OCI-LY7 (cell line): ENCODE data around the gene NBPF19.
"Not testable (repeated sequence)": the region's sequence is repeated elsewhere in the genome, so short reads cannot be mapped to it uniquely, and the experiment has no call there.

Experiments
- EZH2phosphoT487 ChIP-seq: fragments of 200-600 bp; sonication (generic); IDR thresholded peaks from 2 replicates; pipeline ENCODE4 v1.6.1; 2018; ENCODE audit warnings: low read depth, borderline replicate concordance, mild to moderate bottlenecking, mixed run types, antibody characterized with exemption, low read length, moderate library complexity, mixed read lengths
- TF ChIP-seq, protein P1 (sequence below): fragments of 200-600 bp; sonication (generic); conservative IDR thresholded peaks from 2 replicates; pipeline ENCODE4 v1.5.1; 2014; ENCODE audit warnings: mild to moderate bottlenecking, antibody characterized with exemption, low read length, moderate library complexity, mixed read lengths

DNA sequence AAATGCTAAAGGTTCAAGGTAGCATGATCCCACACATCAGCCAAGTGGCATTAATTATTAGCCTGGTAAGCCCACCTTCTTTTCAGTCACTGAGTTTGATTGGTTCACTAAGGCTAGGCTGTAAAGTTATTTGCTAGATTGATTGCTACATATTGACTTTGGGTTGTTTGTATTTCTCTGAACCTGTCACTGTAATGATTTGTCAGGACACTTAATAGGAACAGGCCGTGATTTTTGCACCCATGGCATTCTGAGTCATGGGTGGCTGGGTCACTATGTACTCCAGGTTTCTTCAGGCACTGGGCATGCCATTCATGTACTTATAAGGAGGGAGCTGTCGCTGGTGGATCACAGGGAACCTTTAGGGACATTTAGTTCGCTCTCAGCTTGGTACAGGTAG is 46.5 kb upstream of the NBPF19 start:
- TF ChIP-seq, protein P1, sequence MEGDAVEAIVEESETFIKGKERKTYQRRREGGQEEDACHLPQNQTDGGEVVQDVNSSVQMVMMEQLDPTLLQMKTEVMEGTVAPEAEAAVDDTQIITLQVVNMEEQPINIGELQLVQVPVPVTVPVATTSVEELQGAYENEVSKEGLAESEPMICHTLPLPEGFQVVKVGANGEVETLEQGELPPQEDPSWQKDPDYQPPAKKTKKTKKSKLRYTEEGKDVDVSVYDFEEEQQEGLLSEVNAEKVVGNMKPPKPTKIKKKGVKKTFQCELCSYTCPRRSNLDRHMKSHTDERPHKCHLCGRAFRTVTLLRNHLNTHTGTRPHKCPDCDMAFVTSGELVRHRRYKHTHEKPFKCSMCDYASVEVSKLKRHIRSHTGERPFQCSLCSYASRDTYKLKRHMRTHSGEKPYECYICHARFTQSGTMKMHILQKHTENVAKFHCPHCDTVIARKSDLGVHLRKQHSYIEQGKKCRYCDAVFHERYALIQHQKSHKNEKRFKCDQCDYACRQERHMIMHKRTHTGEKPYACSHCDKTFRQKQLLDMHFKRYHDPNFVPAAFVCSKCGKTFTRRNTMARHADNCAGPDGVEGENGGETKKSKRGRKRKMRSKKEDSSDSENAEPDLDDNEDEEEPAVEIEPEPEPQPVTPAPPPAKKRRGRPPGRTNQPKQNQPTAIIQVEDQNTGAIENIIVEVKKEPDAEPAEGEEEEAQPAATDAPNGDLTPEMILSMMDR = not testable (repeated sequence)
- TF ChIP-seq EZH2phosphoT487 = not testable (repeated sequence)
